HG03095 (cell line): ENCODE data around the gene LTB4R.
A peak's percentile ranks its signal among the peaks of the same experiment; 100 is the strongest.
"Not testable (repeated sequence)": the region's sequence is repeated elsewhere in the genome, so short reads cannot be mapped to it uniquely, and the experiment has no call there.

ENCODE experiments used
- ATAC-seq: cut with Tn5 transposase; IDR thresholded peaks from one replicate; pipeline ENCODE4 v1.9.1; 2021; ENCODE audit warnings: moderate library complexity; ENCODE audit not compliant: unreplicated experiment

LTB4R gene

DNA sequence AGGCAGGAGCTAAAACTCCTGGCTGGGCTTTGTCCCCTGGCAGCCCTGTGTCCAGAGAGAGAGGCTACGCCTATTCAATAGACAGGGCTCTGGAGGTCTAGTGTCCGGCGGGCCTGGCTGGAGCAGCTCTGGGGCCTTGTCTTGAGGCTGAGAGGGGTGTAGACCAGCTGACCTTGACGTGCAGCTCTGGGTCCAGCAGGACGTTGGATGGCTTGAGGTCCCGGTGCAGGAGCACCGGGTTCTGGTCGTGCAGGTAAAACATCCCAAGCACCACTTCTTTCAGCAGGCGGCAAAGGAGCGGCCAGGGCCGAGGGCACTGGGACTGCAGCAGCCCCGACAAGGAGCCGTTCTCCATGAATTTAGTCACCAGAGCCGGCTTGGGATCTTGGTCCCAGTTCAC lies 27.5 kb downstream of the LTB4R start:
- ATAC-seq: no peak

- peak; percentile 82 for ATAC-seq
Measured at GRCh38 chr14:24339284-24340151, 28.2 kb downstream of the LTB4R start, which contains the start of gene RIPK3. TSS of gene RIPK3 (minus strand) at chr14:24339991. CDS start at chr14:24339826, 165 bp downstream.

GRCh38 chr14:24340606-24341005 lies 29.3 kb downstream of the LTB4R start:
- ATAC-seq: no peak

DNA sequence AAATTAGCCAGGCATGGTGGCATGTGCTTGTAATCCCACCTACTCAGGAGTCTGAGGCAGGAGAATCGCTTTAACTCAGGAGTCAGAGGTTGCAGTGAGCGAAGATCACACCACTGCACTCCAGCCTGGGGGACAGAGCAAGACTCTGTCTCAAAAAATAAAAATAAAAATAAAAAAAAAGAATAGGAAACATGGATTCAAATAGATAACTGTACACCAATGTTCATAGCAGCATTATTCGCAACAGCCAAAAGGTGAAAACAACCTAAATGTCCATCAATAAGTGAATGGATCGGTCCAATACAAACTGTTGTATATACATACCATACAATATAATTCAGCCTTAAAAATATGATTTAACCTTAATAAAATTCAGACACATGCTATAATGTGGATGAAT lies 31.6 kb downstream of the LTB4R start:
- ATAC-seq: no peak

GRCh38 chr14:24343795-24344660 lies 32.7 kb downstream of the LTB4R start:
- no peak for ATAC-seq

DNA sequence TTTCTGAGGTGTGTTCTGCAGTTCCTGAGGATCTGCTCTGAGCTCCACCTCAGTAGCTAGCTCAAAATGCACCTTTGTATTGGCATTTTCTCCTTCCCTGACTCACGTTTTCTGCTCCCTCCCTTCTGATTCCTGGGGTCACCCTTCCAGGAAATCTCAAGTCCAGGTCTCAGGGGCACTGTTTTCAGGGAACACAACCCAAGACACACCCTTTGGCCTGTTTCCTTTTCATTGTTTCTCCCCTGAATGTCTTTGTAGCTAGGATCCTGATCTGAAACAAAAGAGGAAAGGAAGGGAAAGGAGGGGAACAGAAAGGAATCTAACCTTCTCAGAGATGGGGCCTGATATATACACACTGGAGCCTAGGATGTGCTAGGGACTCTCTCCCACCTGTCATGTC lies 35.8 kb downstream of the LTB4R start:
- ATAC-seq: no peak

- ATAC-seq: no peak
Measured at GRCh38 chr14:24348186-24348585, 36.9 kb downstream of the LTB4R start.

DNA sequence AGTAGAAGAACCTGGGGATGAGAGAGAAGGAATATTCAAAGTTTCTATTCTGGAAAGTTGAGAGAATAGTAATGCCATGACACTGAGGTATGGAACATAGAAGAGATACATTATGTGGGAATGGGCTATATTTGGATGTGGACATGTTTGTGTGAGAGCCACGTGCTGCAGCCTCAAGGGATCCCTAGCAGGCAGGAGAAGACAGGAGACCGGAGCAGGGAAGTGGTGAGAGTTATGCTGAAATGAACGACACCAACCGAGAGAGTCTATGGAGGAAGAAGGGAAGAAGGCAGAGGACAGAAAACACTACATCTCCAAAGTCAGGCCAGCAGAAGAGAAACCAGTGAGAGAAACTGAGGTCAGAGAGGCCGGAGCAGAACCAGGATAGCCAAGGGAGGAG lies 38.4 kb downstream of the LTB4R start:
- no peak for ATAC-seq

GRCh38 chr14:24351517-24351916 lies 40.2 kb downstream of the LTB4R start:
- ATAC-seq: no peak

DNA sequence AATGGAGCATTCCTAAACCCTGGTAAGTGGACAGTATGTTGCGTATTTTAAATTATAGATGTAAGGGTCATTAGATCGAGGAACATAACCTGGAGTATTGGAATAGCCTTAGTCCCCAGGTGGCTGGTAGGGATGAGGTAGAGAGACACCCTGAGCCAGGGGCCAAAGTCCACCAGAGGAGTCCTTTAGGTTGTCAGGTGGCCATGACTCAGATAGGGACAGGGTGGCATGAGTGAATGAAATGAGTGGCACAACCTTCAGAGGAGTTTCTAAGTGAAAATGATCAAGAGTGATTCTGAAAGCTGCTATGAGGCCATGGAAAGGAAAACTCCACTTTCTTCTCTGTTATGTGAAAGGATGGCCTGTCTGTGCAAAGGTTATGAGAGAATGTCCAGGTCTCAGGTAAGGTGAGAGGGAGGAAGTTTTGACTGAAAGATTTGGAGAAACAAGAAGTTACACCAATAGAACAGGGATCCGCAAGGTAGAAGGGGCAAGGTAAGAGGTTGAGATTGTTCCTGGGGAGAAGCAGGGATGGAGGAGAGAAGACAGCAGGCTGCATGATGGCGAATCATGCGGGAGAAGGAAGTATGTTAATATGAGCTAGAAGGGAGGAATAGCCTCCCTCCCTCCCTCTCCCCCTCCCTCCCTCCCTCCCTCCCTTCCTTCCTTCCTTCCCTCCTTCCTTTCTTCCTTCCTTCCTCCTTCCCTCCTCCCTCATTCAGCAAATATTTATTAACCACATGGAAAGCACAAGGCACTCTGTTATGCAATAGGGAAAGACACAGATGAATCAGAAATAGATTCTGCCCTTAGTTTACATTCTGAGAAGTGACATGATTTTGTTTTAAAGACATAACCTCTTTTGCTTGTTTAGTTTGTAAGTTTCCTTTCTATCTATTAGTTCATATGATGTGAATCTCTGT lies 42.5 kb downstream of the LTB4R start:
- ATAC-seq: no peak

GRCh38 chr14:24354482-24354825 lies 43.2 kb downstream of the LTB4R start:
- not testable (repeated sequence) for ATAC-seq

DNA sequence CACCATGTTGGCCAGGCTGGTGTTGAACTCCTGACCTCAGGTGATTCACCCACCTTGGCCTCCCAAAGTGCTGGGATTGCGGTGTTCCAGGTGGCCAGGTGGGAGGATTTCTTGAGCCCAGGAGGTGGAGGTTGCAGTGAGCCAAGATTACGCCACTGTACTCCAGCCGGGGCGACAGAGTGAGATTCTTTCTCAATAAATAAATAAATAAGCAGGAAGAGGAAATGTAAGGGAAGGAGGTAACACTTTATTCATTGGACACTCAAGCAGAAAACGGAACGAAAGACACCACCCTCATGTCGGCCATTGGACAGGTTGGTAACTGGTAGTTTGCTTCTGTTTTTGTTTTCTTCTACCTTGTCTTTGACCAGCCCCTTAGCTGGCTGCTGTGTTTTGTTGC lies 43.7 kb downstream of the LTB4R start:
- ATAC-seq: no peak

DNA sequence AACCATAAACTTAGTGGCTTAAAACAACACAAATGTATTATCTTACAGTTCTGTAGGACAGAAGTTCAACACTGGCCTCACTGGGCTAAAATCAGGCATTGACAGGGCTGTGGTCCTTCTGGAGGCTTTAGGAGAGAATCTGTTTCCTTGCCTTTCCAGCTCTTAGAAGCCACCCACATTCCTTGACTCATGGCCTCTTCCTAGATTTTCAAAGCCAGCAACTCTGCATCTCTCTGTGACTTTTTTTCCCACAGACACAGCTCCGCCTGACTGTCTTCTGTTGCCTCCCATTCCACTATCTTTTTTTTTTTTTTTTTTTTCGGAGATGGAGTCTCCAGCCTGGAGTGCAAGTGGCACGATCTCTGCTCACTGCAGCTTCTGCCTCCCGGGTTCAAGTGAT lies 44.9 kb downstream of the LTB4R start:
- ATAC-seq: no peak

DNA sequence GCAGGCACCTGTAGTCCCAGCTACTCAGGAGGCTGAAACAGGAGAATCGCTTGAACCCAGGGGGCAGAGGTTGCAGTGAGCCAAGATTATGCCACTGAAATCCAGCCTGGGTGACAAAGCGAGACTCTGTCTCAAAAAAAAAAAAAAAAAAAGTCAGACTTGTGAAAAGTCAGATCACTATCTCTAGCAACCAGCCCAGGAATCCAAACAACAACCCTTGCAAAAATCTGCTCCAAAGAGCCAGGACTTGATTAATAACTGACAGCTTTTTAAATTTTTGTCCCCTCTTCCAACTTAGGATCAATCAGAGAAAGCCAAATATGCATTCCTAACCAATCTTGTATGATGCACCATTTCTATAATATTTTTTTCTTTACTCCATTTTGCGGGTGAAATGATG lies 49.0 kb downstream of the LTB4R start:
- ATAC-seq: no peak

DNA sequence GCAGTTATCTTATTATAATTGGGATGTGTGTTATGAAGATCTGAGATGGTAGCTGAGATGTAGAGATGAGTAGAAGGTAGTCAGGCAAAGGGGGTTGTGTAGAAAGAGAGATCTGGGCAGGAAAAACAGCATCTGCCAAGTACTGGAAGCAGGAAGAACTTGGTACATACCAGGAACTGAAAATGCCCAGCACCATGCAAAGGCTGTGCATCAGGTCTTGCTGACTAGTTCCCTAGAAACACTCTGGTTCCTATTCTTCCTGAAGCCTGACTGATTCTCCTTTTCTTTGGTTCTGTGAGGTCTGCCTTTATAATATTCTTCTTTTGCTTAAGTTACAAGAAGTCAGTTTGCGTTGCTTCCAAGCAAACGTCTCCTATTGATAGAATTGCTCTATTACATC lies 50.0 kb downstream of the LTB4R start:
- no peak for ATAC-seq

DNA sequence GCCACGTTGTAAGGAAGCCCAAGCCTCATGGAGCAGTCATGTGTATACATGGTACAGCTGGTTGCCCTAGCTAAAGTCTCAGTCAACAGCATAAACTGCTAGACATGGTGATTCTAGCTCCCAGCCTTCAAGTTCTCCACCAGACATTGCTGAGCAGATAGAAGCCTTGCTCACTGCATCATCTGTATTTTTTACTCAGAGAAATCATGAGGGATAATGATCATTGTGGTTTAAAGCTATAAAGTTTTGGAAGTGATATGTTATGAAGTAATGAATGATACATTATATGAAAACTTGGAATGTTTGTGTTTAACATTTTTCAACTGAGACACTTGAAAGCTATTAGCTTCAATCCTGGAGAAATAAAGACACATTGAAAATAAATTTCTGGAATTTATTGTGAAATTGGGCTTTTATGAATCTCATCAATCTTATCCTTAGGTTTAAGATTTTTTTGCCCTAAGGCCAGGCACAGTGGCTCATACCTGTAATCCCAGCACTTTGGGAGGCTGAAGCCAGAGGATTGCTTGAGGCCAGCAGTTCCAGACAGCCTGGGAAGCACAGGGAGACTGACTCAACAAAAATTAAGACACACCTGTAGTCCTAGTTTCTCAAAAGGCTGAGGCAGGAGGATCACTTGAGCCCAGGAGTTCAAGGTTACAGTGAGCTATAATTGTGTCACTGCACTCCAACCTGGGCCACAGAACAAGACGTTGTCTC lies 51.1 kb downstream of the LTB4R start:
- no peak for ATAC-seq

GRCh38 chr14:24363401-24363800 lies 52.1 kb downstream of the LTB4R start:
- no peak for ATAC-seq

DNA sequence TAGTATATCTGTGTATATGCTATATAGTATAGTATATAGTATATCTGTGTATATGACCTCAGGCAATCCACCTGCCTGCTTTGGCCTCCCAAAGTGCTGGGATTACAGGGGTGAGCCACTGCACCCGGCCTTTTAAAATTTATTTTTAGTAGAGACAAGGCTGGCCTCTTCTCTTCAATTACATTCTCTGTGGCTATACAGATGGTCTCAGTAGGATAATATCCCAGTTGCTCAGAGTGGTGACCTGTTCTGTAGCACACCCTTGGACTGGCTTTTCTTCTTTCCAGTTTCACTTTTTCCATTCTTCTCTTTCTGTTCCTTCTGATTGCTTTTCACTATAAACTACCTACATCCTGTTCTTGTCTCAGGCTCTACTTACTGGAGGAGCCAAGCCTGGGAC lies 53.5 kb downstream of the LTB4R start:
- no peak for ATAC-seq

DNA sequence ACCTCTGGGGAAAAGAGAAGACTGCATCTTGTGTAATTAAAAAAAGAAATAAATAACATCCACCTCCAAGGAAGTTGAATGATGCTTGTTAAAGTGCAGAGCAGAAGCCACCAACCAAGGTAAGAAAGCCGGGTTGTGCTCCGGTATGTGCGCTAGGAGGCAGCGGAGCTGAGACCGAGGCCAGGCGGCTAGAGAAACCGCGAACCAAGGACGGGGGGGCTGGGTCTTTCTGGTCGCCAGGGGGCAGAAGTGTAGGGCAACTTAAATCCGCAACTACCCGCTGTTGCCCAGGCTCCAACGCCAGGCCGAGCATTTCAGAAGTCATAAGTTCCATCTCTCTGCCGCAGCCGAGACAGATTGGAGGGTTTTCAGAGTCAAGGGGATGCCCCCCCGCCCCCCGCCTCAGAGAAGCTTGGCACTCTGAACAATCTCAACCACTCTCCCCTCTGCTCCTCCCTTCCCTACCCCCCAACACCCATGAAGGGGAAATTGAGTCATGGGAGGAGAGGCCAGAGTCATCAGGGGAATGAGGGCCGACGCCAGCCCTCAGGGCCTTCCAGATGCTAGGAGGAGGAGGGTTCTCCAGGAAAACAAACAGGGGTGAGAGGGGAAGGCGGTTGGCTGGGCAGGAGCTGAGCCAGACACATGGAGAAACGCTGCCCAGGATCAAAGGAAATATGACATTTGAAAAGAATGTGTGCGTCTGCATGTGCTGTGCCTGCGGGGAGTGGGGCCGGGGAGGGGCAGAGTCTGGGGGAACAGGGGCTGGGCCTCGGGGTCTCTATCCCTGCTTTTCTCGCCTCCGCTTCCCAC lies 54.5 kb downstream of the LTB4R start:
- ATAC-seq: no peak

DNA sequence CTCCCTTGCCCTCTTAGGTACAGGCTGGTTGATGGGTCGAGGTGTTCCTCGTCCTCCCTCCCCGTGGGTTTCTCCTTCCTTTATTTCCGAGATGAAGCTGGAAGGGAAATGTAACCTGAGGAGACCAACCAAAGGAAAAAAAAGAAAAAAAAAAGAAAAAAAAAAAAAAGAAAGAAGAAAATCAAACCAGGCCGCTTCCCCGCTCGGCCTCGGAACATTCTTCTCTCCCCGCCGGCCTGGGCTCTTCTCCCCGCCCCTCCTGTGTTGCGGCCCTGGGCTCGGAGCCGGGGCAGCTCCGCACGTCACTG lies 55.1 kb downstream of the LTB4R start:
- ATAC-seq: no peak
